ENCODE measurements around the gene TMEM59. TPM values are rescaled to one million over a fixed set of nuclear protein-coding genes. Genes with fewer than 3 reads are reported as not detected.

TMEM59 gene
- total RNA-seq, 1 experiment from 2014 or later = 121 TPM

DNA sequence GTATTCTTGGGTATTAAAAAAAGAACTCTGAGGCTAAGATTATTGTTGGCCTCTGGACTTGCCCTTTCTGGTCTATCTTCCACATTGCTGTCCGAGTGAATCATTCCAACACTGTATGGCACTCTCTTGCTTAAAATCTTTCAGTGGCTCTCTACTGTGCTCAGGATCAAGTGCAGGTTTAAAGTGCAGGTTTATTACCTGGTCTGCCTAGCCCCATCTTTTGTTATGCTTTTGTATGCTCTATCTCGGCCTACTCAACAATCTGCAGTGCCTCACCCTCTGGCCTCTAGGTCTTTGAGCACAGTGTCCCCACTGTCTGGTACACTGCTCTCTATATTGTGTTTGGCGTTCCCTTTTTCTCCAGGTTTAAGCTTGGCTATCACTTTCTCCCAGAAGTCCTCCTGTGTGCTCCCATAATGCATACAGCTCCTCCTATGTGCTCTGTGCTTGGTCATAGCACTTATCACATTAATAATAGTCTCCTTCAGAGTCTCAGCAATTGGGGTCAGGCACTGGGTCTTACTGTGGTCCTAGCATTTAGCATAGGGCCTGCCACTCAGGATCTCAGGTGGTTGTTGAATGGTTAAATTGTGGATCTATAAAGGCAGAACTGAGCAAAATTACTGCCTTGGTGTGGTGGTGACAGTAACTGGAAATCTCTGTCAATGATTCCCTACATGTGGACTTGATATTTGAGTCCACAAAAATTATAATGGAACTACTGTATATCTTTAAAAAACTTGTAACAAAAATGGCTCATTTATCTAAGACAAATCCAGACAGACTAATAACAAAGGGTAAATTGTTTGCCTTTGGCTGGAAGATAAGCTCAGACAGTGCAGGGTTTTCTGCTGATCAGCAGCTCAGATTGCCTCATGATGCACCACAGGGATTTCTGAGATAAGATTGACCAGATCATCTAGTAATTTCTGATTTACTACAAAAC, 24.4 kb downstream of the TMEM59 start:
- no TSS peak for BruUV-seq (replicated peaks)
- no peaks in the 10 kb centered on the region for H3K9me3 ChIP-seq (ENCODE audit: control insufficient read depth in 1 of 2, insufficient read depth in 1 of 2, low read depth in 1 of 2, low read length in 2 of 2)
- no peak overlapping the region for H3K9ac ChIP-seq (ENCODE audit: low read length)
- peaks cover 0 to 3% of the 10 kb centered on the region in 2 experiments; a peak in 1 of 4 replicates for H3K36me3 ChIP-seq (ENCODE audit: control insufficient read depth in 1 of 2, insufficient read depth in 2 of 2, low read length in 2 of 2)
- CTCF ChIA-PET = no interaction called here
- no peaks in the 10 kb centered on the region for H3K79me2 ChIP-seq (ENCODE audit: insufficient read depth, low read length)
- no peaks in the 10 kb centered on the region for H3K4me1 ChIP-seq (ENCODE audit: control insufficient read depth in 1 of 2, insufficient read depth in 2 of 2, low read length in 2 of 2)
- no peak overlapping the region for H3K27ac ChIP-seq (ENCODE audit: low read depth, low read length)
- no peaks in the 10 kb centered on the region for H3K27me3 ChIP-seq (ENCODE audit: insufficient read depth, low read length)
- POLR2A ChIA-PET = no interaction called here
- RAD21 ChIA-PET (ENCODE audit: low non-redundant PET in 1 of 2, low total read pairs in 2 of 2, uncharacterized antibody in 2 of 2, unreplicated experiment in 2 of 2) = no interaction called here
- TF ChIP-seq EZH2 (IDR thresholded peaks at IDR 0.05) (no peak), JUND (IDR thresholded peaks at IDR 0.05) (no peak), FOSL1 (IDR thresholded peaks at IDR 0.05; ENCODE audit: low read depth) (no peak), EGR1 (IDR thresholded peaks at IDR 0.05; ENCODE audit: low read depth) (no peak), CBX3 (IDR thresholded peaks at IDR 0.05; ENCODE audit: low read depth) (no peak), TCF7L2 (IDR thresholded peaks at IDR 0.05; ENCODE audit: borderline replicate concordance, extremely low read depth, insufficient read depth, insufficient read length) (no peak), POLR2A (IDR thresholded peaks at IDR 0.05; ENCODE audit: borderline replicate concordance, extremely low read depth, insufficient read depth, insufficient read length) (no peak), ELF1 (IDR thresholded peaks at IDR 0.05; ENCODE audit: borderline replicate concordance, low read depth) (no peak), SP1 (IDR thresholded peaks at IDR 0.05; ENCODE audit: low read depth) (no peak), ZNF274 (IDR thresholded peaks at IDR 0.05; ENCODE audit: low read depth, low read length) (no peak), SRF (IDR thresholded peaks at IDR 0.05; ENCODE audit: low read depth) (no peak), RAD21 (IDR thresholded peaks at IDR 0.05; ENCODE audit: low read depth) (no peak), YY1 (IDR thresholded peaks at IDR 0.05; ENCODE audit: extremely low read depth, insufficient replicate concordance, low read depth, low read length) (no peak), EZH2phosphoT487 (IDR thresholded peaks at IDR 0.05; ENCODE audit: borderline replicate concordance) (no peak), ZFX (IDR thresholded peaks at IDR 0.05) (no peak), CEBPB (IDR thresholded peaks at IDR 0.05; ENCODE audit: low read depth) (no peak)
- TF ChIP-seq, protein P1, sequence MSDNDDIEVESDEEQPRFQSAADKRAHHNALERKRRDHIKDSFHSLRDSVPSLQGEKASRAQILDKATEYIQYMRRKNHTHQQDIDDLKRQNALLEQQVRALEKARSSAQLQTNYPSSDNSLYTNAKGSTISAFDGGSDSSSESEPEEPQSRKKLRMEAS (IDR thresholded peaks at IDR 0.05) = no peak
- TF ChIP-seq, protein P2, sequence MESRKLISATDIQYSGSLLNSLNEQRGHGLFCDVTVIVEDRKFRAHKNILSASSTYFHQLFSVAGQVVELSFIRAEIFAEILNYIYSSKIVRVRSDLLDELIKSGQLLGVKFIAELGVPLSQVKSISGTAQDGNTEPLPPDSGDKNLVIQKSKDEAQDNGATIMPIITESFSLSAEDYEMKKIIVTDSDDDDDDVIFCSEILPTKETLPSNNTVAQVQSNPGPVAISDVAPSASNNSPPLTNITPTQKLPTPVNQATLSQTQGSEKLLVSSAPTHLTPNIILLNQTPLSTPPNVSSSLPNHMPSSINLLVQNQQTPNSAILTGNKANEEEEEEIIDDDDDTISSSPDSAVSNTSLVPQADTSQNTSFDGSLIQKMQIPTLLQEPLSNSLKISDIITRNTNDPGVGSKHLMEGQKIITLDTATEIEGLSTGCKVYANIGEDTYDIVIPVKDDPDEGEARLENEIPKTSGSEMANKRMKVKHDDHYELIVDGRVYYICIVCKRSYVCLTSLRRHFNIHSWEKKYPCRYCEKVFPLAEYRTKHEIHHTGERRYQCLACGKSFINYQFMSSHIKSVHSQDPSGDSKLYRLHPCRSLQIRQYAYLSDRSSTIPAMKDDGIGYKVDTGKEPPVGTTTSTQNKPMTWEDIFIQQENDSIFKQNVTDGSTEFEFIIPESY (IDR thresholded peaks at IDR 0.05; ENCODE audit: extremely low read depth, insufficient replicate concordance, low read length) = no peak
- TF ChIP-seq, protein P3, sequence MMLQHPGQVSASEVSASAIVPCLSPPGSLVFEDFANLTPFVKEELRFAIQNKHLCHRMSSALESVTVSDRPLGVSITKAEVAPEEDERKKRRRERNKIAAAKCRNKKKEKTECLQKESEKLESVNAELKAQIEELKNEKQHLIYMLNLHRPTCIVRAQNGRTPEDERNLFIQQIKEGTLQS (IDR thresholded peaks at IDR 0.05) = no peak
- TF ChIP-seq, protein P4, sequence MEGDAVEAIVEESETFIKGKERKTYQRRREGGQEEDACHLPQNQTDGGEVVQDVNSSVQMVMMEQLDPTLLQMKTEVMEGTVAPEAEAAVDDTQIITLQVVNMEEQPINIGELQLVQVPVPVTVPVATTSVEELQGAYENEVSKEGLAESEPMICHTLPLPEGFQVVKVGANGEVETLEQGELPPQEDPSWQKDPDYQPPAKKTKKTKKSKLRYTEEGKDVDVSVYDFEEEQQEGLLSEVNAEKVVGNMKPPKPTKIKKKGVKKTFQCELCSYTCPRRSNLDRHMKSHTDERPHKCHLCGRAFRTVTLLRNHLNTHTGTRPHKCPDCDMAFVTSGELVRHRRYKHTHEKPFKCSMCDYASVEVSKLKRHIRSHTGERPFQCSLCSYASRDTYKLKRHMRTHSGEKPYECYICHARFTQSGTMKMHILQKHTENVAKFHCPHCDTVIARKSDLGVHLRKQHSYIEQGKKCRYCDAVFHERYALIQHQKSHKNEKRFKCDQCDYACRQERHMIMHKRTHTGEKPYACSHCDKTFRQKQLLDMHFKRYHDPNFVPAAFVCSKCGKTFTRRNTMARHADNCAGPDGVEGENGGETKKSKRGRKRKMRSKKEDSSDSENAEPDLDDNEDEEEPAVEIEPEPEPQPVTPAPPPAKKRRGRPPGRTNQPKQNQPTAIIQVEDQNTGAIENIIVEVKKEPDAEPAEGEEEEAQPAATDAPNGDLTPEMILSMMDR (IDR thresholded peaks at IDR 0.05 in 2 of 3, conservative IDR thresholded peaks at IDR 0.05 in 1 of 3; ENCODE audit: borderline replicate concordance in 1 of 3, insufficient read depth in 1 of 3, low read depth in 2 of 3, low read length in 2 of 3) = no peak
- no peaks in the 10 kb centered on the region for H4K20me1 ChIP-seq (ENCODE audit: insufficient read depth)
- H3K4me2 ChIP-seq (ENCODE audit: low read length) = no peak overlapping the region
- intact Hi-C loops (cut with micrococcal nuclease) = no loop called here
- H3K9me2 ChIP-seq (ENCODE audit: insufficient read depth) = no peaks in the 10 kb centered on the region
- ATAC-seq (no peak), DNase-seq (ENCODE audit: low read depth, low spot score) (no peak)
- no peak overlapping the region for H3K4me3 ChIP-seq (replicated peaks in 1 of 2; ENCODE audit: low read depth in 1 of 2, low read length in 2 of 2)
- no peak overlapping the region for H2AFZ ChIP-seq (ENCODE audit: low read depth, low read length, poor library complexity, severe bottlenecking)
